ENCODE results near the gene SGCG.

DNA sequence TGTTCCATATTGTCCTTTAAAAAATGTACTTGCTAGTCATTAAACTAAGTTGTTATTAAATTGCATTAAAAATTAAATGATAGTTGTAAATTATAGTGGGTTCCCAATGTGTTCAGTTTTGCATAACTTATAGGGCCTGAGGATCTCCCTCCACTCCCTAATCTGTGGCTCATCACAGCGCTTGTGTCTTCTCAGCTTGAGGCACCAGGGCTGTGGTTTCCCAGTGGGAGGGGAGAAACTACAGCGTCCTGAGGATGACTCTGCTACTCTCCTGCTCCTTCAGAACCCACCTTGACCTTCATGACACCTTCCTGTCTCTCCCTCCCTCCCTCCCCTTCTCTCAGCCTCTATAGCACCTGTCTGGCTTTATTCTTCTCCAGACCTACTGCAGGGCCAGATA, 1.4 kb downstream of the SGCG start:
- TF ChIP-seq, protein P1, sequence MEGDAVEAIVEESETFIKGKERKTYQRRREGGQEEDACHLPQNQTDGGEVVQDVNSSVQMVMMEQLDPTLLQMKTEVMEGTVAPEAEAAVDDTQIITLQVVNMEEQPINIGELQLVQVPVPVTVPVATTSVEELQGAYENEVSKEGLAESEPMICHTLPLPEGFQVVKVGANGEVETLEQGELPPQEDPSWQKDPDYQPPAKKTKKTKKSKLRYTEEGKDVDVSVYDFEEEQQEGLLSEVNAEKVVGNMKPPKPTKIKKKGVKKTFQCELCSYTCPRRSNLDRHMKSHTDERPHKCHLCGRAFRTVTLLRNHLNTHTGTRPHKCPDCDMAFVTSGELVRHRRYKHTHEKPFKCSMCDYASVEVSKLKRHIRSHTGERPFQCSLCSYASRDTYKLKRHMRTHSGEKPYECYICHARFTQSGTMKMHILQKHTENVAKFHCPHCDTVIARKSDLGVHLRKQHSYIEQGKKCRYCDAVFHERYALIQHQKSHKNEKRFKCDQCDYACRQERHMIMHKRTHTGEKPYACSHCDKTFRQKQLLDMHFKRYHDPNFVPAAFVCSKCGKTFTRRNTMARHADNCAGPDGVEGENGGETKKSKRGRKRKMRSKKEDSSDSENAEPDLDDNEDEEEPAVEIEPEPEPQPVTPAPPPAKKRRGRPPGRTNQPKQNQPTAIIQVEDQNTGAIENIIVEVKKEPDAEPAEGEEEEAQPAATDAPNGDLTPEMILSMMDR (IDR thresholded peaks at IDR 0.05): no peak
- no peak for TF ChIP-seq POLR2AphosphoS5 (IDR thresholded peaks at IDR 0.05; ENCODE audit: insufficient read depth in 1 of 2, low read depth in 1 of 2)

Measured in vagina (tissue), 2 donors.